IMR-90 (cell line): ENCODE measurements around the gene TTLL12. TPM values are rescaled to one million over a fixed set of nuclear protein-coding genes. Genes with fewer than 3 reads are reported as not detected.
A peak's percentile ranks its signal among the peaks of the same experiment; 100 is the strongest.

ENCODE experiments used
- ATAC-seq: fragments of 200-7000 bp; cut with Tn5 transposase; 2 replicates; pipeline ENCODE4 v1.9.1; 2020; ENCODE audit warnings: low read depth, mild to moderate bottlenecking, moderate library complexity
- BruUV-seq: library from RNA; stranded (reverse); fragments of 400-500 nt; replicated peaks from 2 replicates; lab custom pipeline; 2021; lab: Mats Ljungman, UMichigan
- CTCF ChIA-PET: fragments of 300-600 bp; formaldehyde crosslinking; extraction: SDS; loops from one replicate; lab custom pipeline; 2021; ENCODE audit warnings: antibody characterized with exemption; lab: Yijun Ruan, JAX
- POLR2A ChIA-PET: fragments of 300-600 bp; sonication (Branson Sonifier 250); formaldehyde crosslinking; loops from one replicate; lab custom pipeline; 2022; ENCODE audit warnings: antibody characterized with exemption; ENCODE audit not compliant: unreplicated experiment; lab: Charles Lee
- DNase-seq: peaks from one replicate; pipeline ENCODE4 v3.0.0; 2013
- H2AFZ ChIP-seq: replicated peaks from 2 replicates; pipeline ENCODE3; 2013; ENCODE audit warnings: low read length, mild to moderate bottlenecking; ENCODE audit not compliant: poor library complexity
- H2AK5ac ChIP-seq: 2 replicates; pipeline ENCODE4 v1.6.1; 2013; ENCODE audit warnings: low read depth, low read length, inconsistent platforms
- H2AK9ac ChIP-seq: replicated peaks from 2 replicates; pipeline ENCODE3; 2013; ENCODE audit warnings: mild to moderate bottlenecking, low read depth, low read length, moderate library complexity; ENCODE audit not compliant: poor library complexity
- H2BK120ac ChIP-seq: 2 replicates; pipeline ENCODE4 v1.6.1; 2013; ENCODE audit warnings: low read depth, low read length, inconsistent platforms
- H2BK15ac ChIP-seq: 3 replicates; pipeline ENCODE4 v1.6.1; 2013; ENCODE audit warnings: low read depth, low read length, inconsistent platforms
- H2BK20ac ChIP-seq: 2 replicates; pipeline ENCODE4 v1.6.1; 2013; ENCODE audit warnings: low read depth, mild to moderate bottlenecking, inconsistent platforms, low read length, moderate library complexity
- H2BK5ac ChIP-seq: 2 replicates; pipeline ENCODE4 v1.6.1; 2013; ENCODE audit warnings: mild to moderate bottlenecking, low read depth, low read length, inconsistent platforms; ENCODE audit not compliant: poor library complexity, severe bottlenecking
- H3K14ac ChIP-seq: replicated peaks from 2 replicates; pipeline ENCODE4 v1.6.1; 2013; ENCODE audit warnings: low read depth, low read length, inconsistent platforms
- H3K18ac ChIP-seq: 2 replicates; pipeline ENCODE4 v1.6.1; 2013; ENCODE audit warnings: low read depth, low read length, control low read depth
- H3K23ac ChIP-seq: 2 replicates; pipeline ENCODE4 v1.6.1; 2013; ENCODE audit warnings: low read depth, low read length, inconsistent platforms
- H3K27ac ChIP-seq: 2 replicates; pipeline ENCODE4 v1.5.1; 2013; ENCODE audit warnings: mild to moderate bottlenecking, control low read depth, low read length; ENCODE audit not compliant: insufficient read depth
- H3K27me3 ChIP-seq: 2 replicates; pipeline ENCODE4 v1.6.1; 2013; ENCODE audit warnings: low read length; ENCODE audit not compliant: control insufficient read depth, insufficient read depth
- H3K36me3 ChIP-seq: 2 replicates; pipeline ENCODE4 v1.6.1; 2013; ENCODE audit warnings: low read length, mixed read lengths; ENCODE audit not compliant: control insufficient read depth, insufficient read depth
- H3K4ac ChIP-seq: 2 replicates; pipeline ENCODE4 v1.6.1; 2013; ENCODE audit warnings: low read depth, low read length, inconsistent platforms
- H3K4me1 ChIP-seq: 2 replicates; pipeline ENCODE4 v1.6.1; 2013; ENCODE audit warnings: low read length, mixed read lengths; ENCODE audit not compliant: control insufficient read depth, insufficient read depth
- H3K4me2 ChIP-seq: 2 replicates; pipeline ENCODE4 v1.6.1; 2013; ENCODE audit warnings: low read depth, mild to moderate bottlenecking, control low read depth, low read length, moderate library complexity
- H3K4me3 ChIP-seq: 2 replicates; pipeline ENCODE4 v1.5.1; 2013; ENCODE audit warnings: low read depth, mild to moderate bottlenecking, control low read depth, low read length, moderate library complexity; ENCODE audit not compliant: insufficient read depth
- H3K56ac ChIP-seq: 2 replicates; pipeline ENCODE4 v1.6.1; 2013; ENCODE audit warnings: low read length, inconsistent platforms; ENCODE audit not compliant: insufficient read depth; ENCODE audit errors: extremely low read depth
- H3K79me1 ChIP-seq, 2 experiments: 2 replicates each; pipeline ENCODE4 v1.6.1; 2013; ENCODE audit warnings: low read length in 2 of 2, inconsistent platforms in 1 of 2, low read depth in 1 of 2
- H3K9ac ChIP-seq: 2 replicates; pipeline ENCODE4 v1.6.1; 2013; ENCODE audit warnings: low read depth, low read length, control low read depth
- H3K9me1 ChIP-seq: 2 replicates; pipeline ENCODE4 v1.6.1; 2013; ENCODE audit warnings: low read length, inconsistent platforms; ENCODE audit not compliant: insufficient read depth
- H3K9me3 ChIP-seq: 2 replicates; pipeline ENCODE4 v1.6.1; 2013; ENCODE audit warnings: low read length; ENCODE audit not compliant: control insufficient read depth, insufficient read depth
- H4K20me1 ChIP-seq: 2 replicates; pipeline ENCODE4 v1.6.1; 2013; ENCODE audit warnings: low read length, inconsistent platforms; ENCODE audit not compliant: insufficient read depth
- H4K5ac ChIP-seq: 2 replicates; pipeline ENCODE4 v1.6.1; 2013; ENCODE audit warnings: mild to moderate bottlenecking, low read depth, low read length, control low read depth
- H4K8ac ChIP-seq, 2 experiments: 2 replicates each; pipeline ENCODE4 v1.6.1; 2013; ENCODE audit warnings: low read depth in 2 of 2, low read length in 2 of 2, control low read depth in 1 of 2, inconsistent platforms in 1 of 2
- H4K91ac ChIP-seq: 2 replicates; pipeline ENCODE4 v1.6.1; 2013; ENCODE audit warnings: low read depth, low read length, inconsistent platforms; ENCODE audit not compliant: insufficient read depth
- CHD1 ChIP-seq: IDR thresholded peaks from 2 replicates; pipeline ENCODE4 v1.6.1; 2012; ENCODE audit warnings: low read depth, low read length, improper control_type of control experiment
- POLR2A ChIP-seq: IDR thresholded peaks from 2 replicates; pipeline ENCODE4 v1.6.1; 2012; ENCODE audit warnings: mild to moderate bottlenecking, low read depth, low read length
- RAD21 ChIP-seq: IDR thresholded peaks from 2 replicates; pipeline ENCODE4 v1.6.1; 2012; ENCODE audit warnings: low read length, improper control_type of control experiment
- RFX5 ChIP-seq: IDR thresholded peaks from 2 replicates; pipeline ENCODE4 v1.8.0; 2012; ENCODE audit warnings: low read depth, mild to moderate bottlenecking, low read length, moderate library complexity
- WGBS, 2 experiments: methylation state at CpG; one replicate each; pipeline versions ENCODE4 v1.1.5 to v1.1.7; 2013; ENCODE audit warnings: missing lambda C conversion rate in 2 of 2; ENCODE audit not compliant: insufficient read length in 1 of 2; ENCODE audit errors: extremely low coverage in 2 of 2; 5-methylcytosine and 5-hydroxymethylcytosine counted together
- dilution Hi-C: fragments of 300-500 bp; cut with HindIII; formaldehyde crosslinking; loops from one replicate; pipeline ENCODE4 v1.14.3; 2018; ENCODE audit warnings: low sequenced_read_pairs; ENCODE audit not compliant: unreplicated experiment
- in situ Hi-C: fragments of 300-500 bp; cut with MboI; formaldehyde crosslinking; loops from 3 replicates; pipeline ENCODE4 v1.14.3; 2019; ENCODE audit warnings: low sequenced_read_pairs, inconsistent platforms, mixed read lengths
- intact Hi-C: fragments of 100-400 bp; cut with micrococcal nuclease; formaldehyde crosslinking; loops from 2 replicates; pipeline ENCODE4 v1.10.0; 2022
- polyA plus RNA-seq, 3 experiments: library from polyadenylated mRNA; depleted of rRNA; stranded (reverse); fragments of >200 nt; gene quantifications; 2 replicates each; pipeline ENCODE4 v1.2.3, GENCODE V29; 2012; ENCODE audit warnings: low replicate concordance in 1 of 3
- total RNA-seq: library from RNA; depleted of rRNA; stranded (reverse); fragments of >200 nt; gene quantifications from 2 replicates; pipeline ENCODE4 v1.2.3, GENCODE V29; 2012

Gene TTLL12
- total and polyA plus RNA-seq, 2 of the 4 experiments (the other 2 are of a cell fraction) = 20.9 to 30.1 TPM

GRCh38 chr22:43226377-43227238 lies 39.7 kb upstream of the TTLL12 start:
- Histone ChIP-seq H2AFZ (peak overlapping the region; percentile 70), H3K18ac (no peak overlapping the region), H2AK5ac (no peak overlapping the region), H3K4me1 (no peaks in the 10 kb centered on the region; the same call in 1 of the 2 replicates), H3K9me1 (no peaks in the 10 kb centered on the region), H3K4me2 (no peak overlapping the region), H3K14ac (no peak overlapping the region), H4K8ac (no peak overlapping the region), H3K79me1 (no peaks in the 10 kb centered on the region), H2BK15ac (no peak overlapping the region), H3K4ac (no peak overlapping the region), H3K4me3 (no peak overlapping the region), H2BK20ac (no peak overlapping the region), H3K9ac (no peak overlapping the region), H4K20me1 (no peaks in the 10 kb centered on the region), H2AK9ac (no peak overlapping the region), H3K27me3 (peaks cover 30% of the 10 kb centered on the region), H2BK5ac (no peak overlapping the region), H3K27ac (no peak overlapping the region), H3K36me3 (no peaks in the 10 kb centered on the region), H4K91ac (no peak overlapping the region), H4K5ac (no peak overlapping the region), H2BK120ac (no peak overlapping the region), H3K23ac (no peak overlapping the region), H3K56ac (no peak overlapping the region), H3K9me3 (no peaks in the 10 kb centered on the region)
- intact Hi-C loops (no loop called here), in situ Hi-C loops (no loop called here), dilution Hi-C loops (no loop called here)
- DNase-seq (peak; percentile 22), ATAC-seq (peak; percentile 83)
- ChIA-PET POLR2A (no interaction called here), CTCF (no interaction called here)
- BruUV-seq = no TSS peak
- TF ChIP-seq POLR2A (no peak), RAD21 (0 out of 2 replicates have a peak, but pooled peaks have one; percentile 12), RFX5 (no peak), CHD1 (no peak)
- 45% methylated on average over 4 of the region's 19 CpGs; no CpG with 5 or more reads in 1 of the 2 experiments for WGBS, 2 experiments
